WTC11 (cell line): Measurements from ENCODE around the gene TCEA2.

Source experiments
- RELA ChIP-seq: sonication (generic); formaldehyde crosslinking; IDR thresholded peaks from 2 replicates; pipeline ENCODE4 v1.8.1; 2022; ENCODE audit warnings: missing genetic modification reagents, mild to moderate bottlenecking, borderline replicate concordance
- SP1 ChIP-seq: sonication (generic); formaldehyde crosslinking; conservative IDR thresholded peaks from 2 replicates; pipeline ENCODE4 v1.8.1; 2022; ENCODE audit warnings: missing genetic modification reagents
- TEAD4 ChIP-seq: sonication (generic); formaldehyde crosslinking; IDR thresholded peaks from 2 replicates; pipeline ENCODE4 v1.8.0; 2022; ENCODE audit warnings: mild to moderate bottlenecking, missing genetic modification reagents

GRCh38 chr20:64106435-64106961 lies 43.5 kb downstream of the TCEA2 start:
- TF ChIP-seq SP1 (CRISPR knock-in tag) (no peak), TEAD4 (no peak), RELA (CRISPR knock-in tag) (no peak)
